Heart right ventricle (tissue), 16 donors: ENCODE measurements around the gene MAPT. TPM values are rescaled to one million over a fixed set of nuclear protein-coding genes. Genes with fewer than 3 reads are reported as not detected.
A peak's percentile ranks its signal among the peaks of the same experiment; 100 is the strongest.

ENCODE experiments used
- ATAC-seq, 8 donors: fragments of 200-7000 bp; cut with Tn5 transposase; one replicate each; pipeline ENCODE4 v1.9.1; 2020; ENCODE audit warnings: mild to moderate bottlenecking in 8 of 8, moderate library complexity in 8 of 8, moderate number of reproducible peaks in 1 of 8
- DNase-seq, 2 donors: peaks; one replicate each; pipeline ENCODE4 v3.0.0-alpha.2; 2020
- H3K27ac ChIP-seq, 10 donors: fragments of 200-600 bp; sonication (generic) in 2 of 10; one replicate each; pipeline versions ENCODE4 v1.5.0 to v1.8.0; 2020 to 2022; ENCODE audit warnings: mild to moderate bottlenecking in 3 of 10
- H3K27me3 ChIP-seq, 7 donors: fragments of 200-600 bp; one replicate each; pipeline ENCODE4 v1.8.0; 2021 to 2022; ENCODE audit warnings: mild to moderate bottlenecking in 2 of 7
- H3K36me3 ChIP-seq, 9 donors: fragments of 200-600 bp; sonication (generic) in 1 of 9; one replicate each; pipeline versions ENCODE4 v1.5.0 to v1.8.0; 2020 to 2022; ENCODE audit warnings: mild to moderate bottlenecking in 2 of 9
- H3K4me1 ChIP-seq, 9 donors: fragments of 200-600 bp; sonication (generic) in 1 of 9; one replicate each; pipeline versions ENCODE4 v1.5.0 to v1.8.0; 2020 to 2022; ENCODE audit warnings: mild to moderate bottlenecking in 4 of 9
- H3K4me3 ChIP-seq, 10 donors: fragments of 200-600 bp; sonication (generic) in 2 of 10; one replicate each; pipeline versions ENCODE4 v1.5.0 to v1.8.0; 2020 to 2022; ENCODE audit warnings: mild to moderate bottlenecking in 7 of 10, moderate library complexity in 2 of 10
- H3K9me3 ChIP-seq, 11 donors: fragments of 200-600 bp in 10 of 11; sonication (generic) in 2 of 11; one replicate each; pipeline versions ENCODE4 v1.5.0 to v1.8.0; 2013 to 2022; ENCODE audit warnings: mild to moderate bottlenecking in 2 of 11, control low read depth in 1 of 11, moderate library complexity in 1 of 11
- CTCF ChIP-seq, 9 donors: fragments of 200-600 bp; sonication (generic) in 2 of 9; IDR thresholded peaks; one replicate each; pipeline versions ENCODE4 v1.5.0 to v1.8.0; 2021 to 2022; ENCODE audit warnings: antibody characterized with exemption in 9 of 9, mild to moderate bottlenecking in 5 of 9, moderate library complexity in 1 of 9
- WGBS, 2 donors: extraction: QIAGEN DNeasy Blood & Tissue Kit; methylation state at CpG; one replicate each; pipeline ENCODE4 v1.1.7; 2013; ENCODE audit warnings: inconsistent platforms in 1 of 2; 5-methylcytosine and 5-hydroxymethylcytosine counted together
- intact Hi-C, 10 donors: fragments of 100-400 bp; cut with DNase I; formaldehyde crosslinking; loops; one replicate each; pipeline versions ENCODE4 v1.11.1 to v1.14.2; 2022
- polyA plus RNA-seq, 2 donors: library from polyadenylated mRNA; stranded (reverse); fragments of 200-250 nt; gene quantifications; one replicate each; pipeline ENCODE4 v1.2.3, GENCODE V29; 2013
- total RNA-seq, 10 donors: library from RNA; stranded (reverse); fragmentation: NEBNext Ultra II Directional in 3 of 10; extraction: Animal tissue kit (Norgen Biotek cat#: 25700) in 3 of 10; gene quantifications; one replicate each; pipeline versions ENCODE4 v1.2.1 to v1.2.4, GENCODE V29; 2021 to 2023
- donor health status: Arrhythmogenic right ventricular cardiomyopathy.
- donor health status: ischemic (EF 13 %, LVEDD 7.1; RV severe dilation, severe dysfunction).
- donor health status: healthy with polysubstance abuse.
- donor health status: DM: no; HTN: yes; CAD: no.
- donor health status: DM: no; HTN: no; CAD: no.
- donor health status: ischemic (EF 25% LVEDD 6.9; RV normal size, moderate dysfunction).
- donor health status: ischemic (EF 25% LVEDD 5.7; RV mildly dilated, moderate dysfunction).
- donor health status: healthy.
- donor health status: DM: yes; HTN: yes; CAD: no.
- donor health status: Ischemic cardiomyopathy.
- donor health status: ischemic (EF 35%, LVEDD 5.7; RV mildly dilated, moderate dysfunction).
- donor health status: nonischemic (EF 11% LVEDD 7.7; RV severe dilation, severe dysfunction).
- donor health status: DM: yes; HTN: yes; CAD: no.
- donor health status: PGD.
- donor health status: ischemic (EF 29% LVEDD 5.4; RV normal size, mild dysfunction).
- donor health status: nonischemic (EF 23%, LVEDD 6.1; RV moderate dilation, normal function).

The MAPT gene
- total and polyA plus RNA-seq, 12 donors, result 0.90 to 63.3 (median 32.5) TPM

- Histone ChIP-seq H3K9me3 (peaks cover 0 to 12% (median 0%) of the 10 kb centered on the region in 11 donors), H3K27ac (no peak overlapping the region), H3K4me3 (no peak overlapping the region), H3K36me3 (no peaks in the 10 kb centered on the region), H3K27me3 (peaks cover 0 to 4% (median 0%) of the 10 kb centered on the region in 7 donors), H3K4me1 (peaks cover 0 to 28% (median 14%) of the 10 kb centered on the region in 9 donors)
- peak in 1 of 8 donors; percentile 40 for ATAC-seq
- DNase-seq, result no peak
- intact Hi-C loops, result no loop called here
- no peak for TF ChIP-seq CTCF (IDR thresholded peaks at IDR 0.05)
- WGBS, 2 donors, result 66 to 71% methylated on average over 11 of the region's 11 CpGs
Measured at GRCh38 chr17:45907750-45908395, 13.5 kb downstream of the MAPT start.

DNA sequence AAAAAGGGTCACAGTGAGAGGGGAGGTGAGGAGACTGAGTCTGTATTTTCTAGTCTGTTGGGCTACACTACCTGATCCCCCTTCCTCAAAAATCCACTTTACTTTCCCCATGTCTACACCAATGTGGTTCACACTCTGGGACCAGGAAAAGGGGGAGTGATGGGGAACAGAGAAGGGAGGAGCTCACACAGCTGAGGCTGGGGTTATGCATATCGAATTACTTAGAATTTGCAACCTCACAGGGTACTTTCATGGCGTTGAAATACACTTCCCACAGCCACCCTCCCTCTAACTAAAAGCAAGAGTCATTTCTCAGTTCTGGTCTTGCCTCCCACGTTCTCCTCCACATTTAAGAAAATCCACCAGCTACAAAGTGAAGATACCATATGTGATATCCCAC is 14.1 kb downstream of the MAPT start:
- DNase-seq, result no peak
- H3K36me3 ChIP-seq, result no peaks in the 10 kb centered on the region
- H3K9me3 ChIP-seq, result peaks cover 0 to 13% (median 0%) of the 10 kb centered on the region in 11 donors
- ATAC-seq, result peak in 1 of 8 donors; percentile 17
- no peak overlapping the region for H3K4me3 ChIP-seq
- H3K27me3 ChIP-seq, result peaks cover 0 to 4% (median 0%) of the 10 kb centered on the region in 7 donors
- no peak for TF ChIP-seq CTCF (IDR thresholded peaks at IDR 0.05)
- H3K4me1 ChIP-seq, result peaks cover 0 to 24% (median 14%) of the 10 kb centered on the region in 9 donors
- WGBS, 2 donors, result 54 to 57% methylated on average over 3 of the region's 3 CpGs
- intact Hi-C loops, result no loop called here
- no peak overlapping the region for H3K27ac ChIP-seq

DNA sequence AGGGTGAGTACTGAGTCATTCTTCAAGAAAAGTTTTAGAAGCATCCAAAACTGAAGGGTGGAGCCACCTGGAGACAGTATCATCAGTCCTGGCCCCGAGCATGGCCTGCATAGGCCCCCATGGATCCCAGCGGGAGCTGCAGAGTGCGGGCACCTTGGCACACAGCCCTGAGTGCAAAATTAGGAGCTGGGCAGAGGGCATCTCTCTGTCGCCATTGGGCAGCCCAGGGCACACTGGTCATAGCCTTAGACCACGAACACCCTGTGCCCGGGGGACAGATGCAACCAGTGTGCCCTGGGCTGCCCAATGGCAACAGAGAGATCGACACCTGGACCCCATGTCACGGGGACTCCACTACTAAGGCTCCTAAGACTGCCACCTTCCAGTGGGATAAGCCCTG is 14.6 kb downstream of the MAPT start:
- Histone ChIP-seq H3K36me3 (no peaks in the 10 kb centered on the region), H3K27ac (no peak overlapping the region), H3K9me3 (peaks cover 0 to 13% (median 0%) of the 10 kb centered on the region in 11 donors), H3K4me1 (peaks cover 0 to 24% (median 14%) of the 10 kb centered on the region in 9 donors), H3K4me3 (no peak overlapping the region), H3K27me3 (peaks cover 0 to 4% (median 0%) of the 10 kb centered on the region in 7 donors)
- WGBS, 2 donors, result 88 to 90% methylated on average over 8 of the region's 8 CpGs
- ATAC-seq (peak in 1 of 8 donors; percentile 48), DNase-seq (no peak)
- intact Hi-C loops, result no loop called here
- no peak for TF ChIP-seq CTCF (IDR thresholded peaks at IDR 0.05)

DNA sequence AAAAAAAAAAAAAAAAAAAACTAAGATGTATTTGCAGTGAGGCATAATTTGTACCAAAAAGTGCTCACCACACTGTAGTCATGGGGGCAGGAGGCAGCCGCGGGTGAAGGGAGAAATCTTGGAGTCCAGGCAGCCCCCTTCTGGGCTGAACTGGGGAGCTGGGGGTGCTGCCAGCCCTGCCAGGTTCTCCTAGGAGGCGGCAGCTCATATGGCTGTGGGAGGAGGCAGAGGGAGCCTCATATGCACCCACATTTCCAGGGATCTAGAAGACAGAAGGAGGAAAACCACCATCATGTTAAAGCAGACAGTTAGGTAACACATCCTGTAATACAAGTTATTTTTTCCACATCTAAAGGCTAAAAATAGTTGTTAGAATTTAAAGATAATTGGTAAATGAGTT is 16.3 kb downstream of the MAPT start:
- ATAC-seq (no peak), DNase-seq (no peak)
- no peak for TF ChIP-seq CTCF (IDR thresholded peaks at IDR 0.05)
- 79 to 80% methylated on average over 3 of the region's 3 CpGs for WGBS, 2 donors
- Histone ChIP-seq H3K36me3 (no peaks in the 10 kb centered on the region), H3K27ac (no peak overlapping the region), H3K9me3 (peaks cover 0 to 13% (median 0%) of the 10 kb centered on the region in 11 donors), H3K4me1 (peaks cover 0 to 9% (median 1%) of the 10 kb centered on the region in 9 donors), H3K4me3 (no peak overlapping the region), H3K27me3 (peaks cover 0 to 4% (median 0%) of the 10 kb centered on the region in 7 donors)
- intact Hi-C loops, result no loop called here
